Kidney epithelial cell (primary cell): ENCODE results near the gene PSMA7. TPM values are rescaled to one million over a fixed set of nuclear protein-coding genes. Genes with fewer than 3 reads are reported as not detected.

Source experiments
- DNase-seq: peaks from one replicate; pipeline ENCODE4 v3.0.0-alpha.2; 2010; ENCODE audit warnings: low read depth
- H3K27me3 ChIP-seq: 2 replicates; pipeline ENCODE4 v1.6.0; 2011; ENCODE audit warnings: low read length; ENCODE audit not compliant: control insufficient read depth, insufficient read depth
- H3K36me3 ChIP-seq: 2 replicates; pipeline ENCODE4 v1.5.1; 2011; ENCODE audit warnings: low read length; ENCODE audit not compliant: control insufficient read depth, insufficient read depth
- H3K4me3 ChIP-seq: 2 replicates; pipeline ENCODE4 v1.5.1; 2011; ENCODE audit warnings: low read depth, mild to moderate bottlenecking, control low read depth, low read length
- total RNA-seq: library from RNA; depleted of rRNA; stranded (reverse); fragments of >200 nt; gene quantifications from 2 replicates; pipeline ENCODE4 v1.2.3, GENCODE V29; 2015
- TF ChIP-seq, protein P1 (sequence below): IDR thresholded peaks from 2 replicates; pipeline ENCODE4 v1.5.1; 2011; ENCODE audit warnings: mild to moderate bottlenecking, moderate library complexity, low read length, control low read depth, inconsistent platforms; ENCODE audit not compliant: insufficient read depth, poor library complexity, severe bottlenecking

PSMA7 gene
- total RNA-seq, 1 donor from 2014 or later: 420 TPM

DNA sequence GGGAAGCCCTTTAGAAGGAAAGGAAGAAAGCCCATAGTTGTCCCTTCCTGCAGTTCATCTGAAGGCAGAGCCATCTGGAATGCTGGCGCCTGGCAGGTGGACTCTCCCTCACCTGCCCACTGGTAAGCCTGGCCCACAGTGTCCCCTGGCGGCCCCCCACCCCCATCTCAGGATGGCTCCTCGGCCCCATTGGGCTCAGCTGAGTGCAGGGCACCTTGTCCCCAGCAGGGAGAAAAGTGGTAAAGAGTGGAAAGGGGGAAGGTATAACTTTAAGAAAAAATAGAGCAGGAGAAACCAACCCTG lies 13.0 kb upstream of the PSMA7 start:
- no peak for DNase-seq
- TF ChIP-seq, protein P1, sequence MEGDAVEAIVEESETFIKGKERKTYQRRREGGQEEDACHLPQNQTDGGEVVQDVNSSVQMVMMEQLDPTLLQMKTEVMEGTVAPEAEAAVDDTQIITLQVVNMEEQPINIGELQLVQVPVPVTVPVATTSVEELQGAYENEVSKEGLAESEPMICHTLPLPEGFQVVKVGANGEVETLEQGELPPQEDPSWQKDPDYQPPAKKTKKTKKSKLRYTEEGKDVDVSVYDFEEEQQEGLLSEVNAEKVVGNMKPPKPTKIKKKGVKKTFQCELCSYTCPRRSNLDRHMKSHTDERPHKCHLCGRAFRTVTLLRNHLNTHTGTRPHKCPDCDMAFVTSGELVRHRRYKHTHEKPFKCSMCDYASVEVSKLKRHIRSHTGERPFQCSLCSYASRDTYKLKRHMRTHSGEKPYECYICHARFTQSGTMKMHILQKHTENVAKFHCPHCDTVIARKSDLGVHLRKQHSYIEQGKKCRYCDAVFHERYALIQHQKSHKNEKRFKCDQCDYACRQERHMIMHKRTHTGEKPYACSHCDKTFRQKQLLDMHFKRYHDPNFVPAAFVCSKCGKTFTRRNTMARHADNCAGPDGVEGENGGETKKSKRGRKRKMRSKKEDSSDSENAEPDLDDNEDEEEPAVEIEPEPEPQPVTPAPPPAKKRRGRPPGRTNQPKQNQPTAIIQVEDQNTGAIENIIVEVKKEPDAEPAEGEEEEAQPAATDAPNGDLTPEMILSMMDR: no peak
- Histone ChIP-seq H3K4me3 (no peak overlapping the region), H3K27me3 (no peaks in the 10 kb centered on the region), H3K36me3 (peaks cover 1% of the 10 kb centered on the region)

DNA sequence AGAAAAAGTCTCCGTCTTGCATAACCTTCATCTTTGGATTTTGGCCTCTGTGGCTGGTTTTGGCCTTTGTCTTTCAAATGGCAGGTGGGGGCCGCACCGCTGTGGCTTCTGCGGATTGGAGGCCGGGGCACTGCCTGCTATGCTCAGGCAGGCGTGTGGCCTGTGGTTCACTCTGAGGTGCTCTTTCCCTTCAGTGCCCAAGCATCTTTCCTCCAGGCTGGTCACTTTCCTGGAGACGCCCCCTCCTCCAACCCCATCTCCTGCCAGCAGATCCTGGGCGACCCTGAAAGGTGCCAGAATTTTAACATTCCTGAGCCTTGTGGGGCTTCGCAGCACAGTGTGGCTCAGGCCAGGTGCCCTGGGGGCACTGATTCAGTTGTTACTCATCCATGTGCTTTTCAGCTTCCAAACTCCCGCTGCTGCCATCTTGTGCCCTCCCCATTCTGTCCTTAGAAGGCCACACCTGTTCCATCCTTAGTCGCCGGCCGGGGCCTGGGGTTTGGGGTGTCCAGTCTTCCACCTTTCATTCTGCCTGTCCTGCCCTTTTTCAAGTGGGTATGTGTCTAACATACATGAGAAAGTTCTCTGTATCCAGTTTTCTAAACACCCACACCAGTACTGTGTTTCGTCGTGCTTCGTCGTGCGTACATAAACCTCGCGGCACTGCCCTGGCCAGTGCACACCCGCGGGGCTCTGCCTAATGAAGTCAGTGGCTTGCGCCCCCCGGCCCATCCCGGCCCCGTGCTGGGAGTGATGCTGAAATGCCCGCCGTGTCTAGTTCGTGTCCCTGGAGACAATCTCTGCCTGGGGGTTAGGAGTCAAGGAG lies 12.4 kb upstream of the PSMA7 start:
- DNase-seq: no peak
- TF ChIP-seq, protein P1: no peak
- no peaks in the 10 kb centered on the region for H3K27me3 ChIP-seq
- peaks cover 1% of the 10 kb centered on the region for H3K36me3 ChIP-seq
- H3K4me3 ChIP-seq: no peak overlapping the region

DNA sequence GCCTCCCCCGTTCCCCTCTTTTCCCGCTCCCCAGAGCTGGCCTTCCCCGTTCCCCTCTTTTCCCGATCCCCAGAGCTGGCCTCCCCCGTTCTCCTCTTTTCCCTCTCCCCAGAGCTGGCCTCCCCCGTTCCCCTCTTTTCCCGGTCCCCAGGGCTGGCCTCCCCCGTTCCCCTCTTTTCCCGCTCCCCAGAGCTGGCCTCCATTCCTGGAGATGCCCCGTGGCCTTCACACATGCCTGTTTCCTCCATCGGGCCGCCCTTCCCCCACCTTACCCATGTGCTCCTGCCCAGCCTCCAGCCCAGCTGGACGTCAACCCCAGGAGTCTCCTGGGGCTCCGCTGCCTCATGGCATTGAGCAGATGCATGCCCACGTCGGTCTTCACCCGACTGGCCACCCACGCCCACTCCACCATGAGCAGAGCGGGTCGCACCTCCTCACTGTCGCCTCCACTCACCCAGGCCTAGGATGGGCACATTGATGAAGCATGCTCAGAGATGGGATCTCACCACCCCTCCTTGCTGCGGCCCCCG lies 8.7 kb upstream of the PSMA7 start:
- H3K27me3 ChIP-seq: no peaks in the 10 kb centered on the region
- DNase-seq: no peak
- peaks cover 2% of the 10 kb centered on the region for H3K36me3 ChIP-seq
- TF ChIP-seq, protein P1: no peak
- H3K4me3 ChIP-seq: no peak overlapping the region

DNA sequence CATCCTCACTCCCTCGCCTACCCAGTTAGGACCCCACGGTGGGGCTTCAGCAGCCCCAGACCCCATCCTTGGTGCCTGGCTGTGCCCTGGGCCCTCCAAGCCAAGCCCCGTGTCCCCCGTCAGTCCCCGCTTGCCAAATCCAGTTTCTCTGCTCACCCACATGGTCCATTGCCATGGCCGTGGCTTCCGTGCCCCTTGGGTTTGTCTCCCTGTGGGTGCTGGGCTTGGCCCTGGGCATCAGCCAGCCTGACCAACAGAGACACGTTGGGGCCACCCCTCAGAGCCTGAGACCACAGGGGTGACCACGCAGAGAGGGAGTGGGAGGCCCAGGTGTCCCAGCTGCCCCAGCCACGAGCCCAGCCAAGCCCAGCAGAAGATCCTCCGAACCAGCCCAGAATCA lies 8.0 kb upstream of the PSMA7 start:
- TF ChIP-seq, protein P1: no peak
- Histone ChIP-seq H3K4me3 (no peak overlapping the region), H3K36me3 (peaks cover 2% of the 10 kb centered on the region), H3K27me3 (no peaks in the 10 kb centered on the region)
- DNase-seq: no peak

DNA sequence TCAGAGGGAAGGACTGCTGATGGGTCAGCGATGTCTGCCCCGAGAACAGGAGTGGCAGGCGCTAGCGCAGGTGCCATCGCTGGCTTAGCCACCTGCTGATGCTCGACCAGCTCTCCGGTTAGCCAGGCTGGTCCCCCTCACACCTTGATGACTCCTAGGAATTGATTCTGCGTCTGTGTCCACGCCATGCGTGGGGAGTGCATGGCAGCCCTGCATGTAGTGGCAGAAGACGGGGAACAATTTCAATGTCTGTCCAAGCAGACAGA lies 7.0 kb upstream of the PSMA7 start:
- H3K36me3 ChIP-seq: peaks cover 2% of the 10 kb centered on the region
- TF ChIP-seq, protein P1: no peak
- no peak overlapping the region for H3K4me3 ChIP-seq
- no peaks in the 10 kb centered on the region for H3K27me3 ChIP-seq
- DNase-seq: no peak
